SH-SY5Y (cell line): ENCODE data around the gene TUBB.

Experiments used
- GATA2 ChIP-seq: IDR thresholded peaks from 2 replicates; pipeline ENCODE4 v1.6.1; 2011; ENCODE audit warnings: mild to moderate bottlenecking, low read depth, low read length
- GATA3 ChIP-seq: IDR thresholded peaks from 2 replicates; pipeline ENCODE4 v1.6.1; 2011; ENCODE audit warnings: low read depth, mild to moderate bottlenecking, low read length, moderate library complexity

DNA sequence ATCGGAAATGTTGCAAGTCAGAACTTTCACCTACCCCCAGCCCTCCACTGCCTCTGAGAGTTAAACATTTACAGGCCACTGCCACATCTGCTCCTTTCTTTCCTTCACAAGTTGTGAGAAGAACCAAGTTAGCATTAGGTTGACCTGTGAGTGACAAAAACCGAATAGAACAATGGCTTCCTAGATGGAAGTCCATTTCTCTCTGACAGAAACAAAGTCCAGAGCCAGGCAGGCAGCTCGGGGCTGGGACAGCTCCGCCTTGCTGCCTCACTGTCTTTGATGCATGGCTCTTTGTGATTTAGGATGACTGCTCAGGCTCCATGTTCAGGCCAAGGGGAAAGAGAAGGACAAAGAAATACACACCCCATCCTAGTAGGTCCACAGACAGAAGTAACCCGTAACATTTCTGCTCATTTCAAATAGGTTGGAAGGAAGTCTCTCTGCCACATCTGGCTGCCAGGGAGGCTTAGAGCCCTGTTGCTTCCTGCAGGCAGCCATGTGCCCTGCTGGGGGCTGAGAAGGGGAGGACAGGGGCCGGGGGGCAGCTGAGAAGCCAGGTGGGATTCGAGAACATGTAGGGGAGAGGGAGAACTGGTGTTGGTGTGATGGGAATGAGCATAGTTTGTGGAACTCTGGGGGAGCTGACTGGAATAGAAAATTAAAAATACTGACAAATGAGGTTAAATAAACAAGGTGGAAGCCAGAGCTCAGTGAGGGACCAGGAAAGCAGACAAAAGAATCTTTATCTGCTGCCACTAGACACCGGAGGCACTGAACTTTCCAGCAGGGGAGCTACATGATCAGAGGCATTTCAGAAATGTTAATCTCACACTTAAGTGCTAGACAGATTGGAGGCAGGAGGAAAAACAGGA, 43.7 kb downstream of the TUBB start:
- TF ChIP-seq GATA2 (no peak), GATA3 (no peak)
